ENCODE measurements around the gene SMAD7. TPM values are rescaled to one million over a fixed set of nuclear protein-coding genes. Genes with fewer than 3 reads are reported as not detected.

The SMAD7 gene
- total RNA-seq, 1 donor from 2014 or later, result 24.3 TPM

DNA sequence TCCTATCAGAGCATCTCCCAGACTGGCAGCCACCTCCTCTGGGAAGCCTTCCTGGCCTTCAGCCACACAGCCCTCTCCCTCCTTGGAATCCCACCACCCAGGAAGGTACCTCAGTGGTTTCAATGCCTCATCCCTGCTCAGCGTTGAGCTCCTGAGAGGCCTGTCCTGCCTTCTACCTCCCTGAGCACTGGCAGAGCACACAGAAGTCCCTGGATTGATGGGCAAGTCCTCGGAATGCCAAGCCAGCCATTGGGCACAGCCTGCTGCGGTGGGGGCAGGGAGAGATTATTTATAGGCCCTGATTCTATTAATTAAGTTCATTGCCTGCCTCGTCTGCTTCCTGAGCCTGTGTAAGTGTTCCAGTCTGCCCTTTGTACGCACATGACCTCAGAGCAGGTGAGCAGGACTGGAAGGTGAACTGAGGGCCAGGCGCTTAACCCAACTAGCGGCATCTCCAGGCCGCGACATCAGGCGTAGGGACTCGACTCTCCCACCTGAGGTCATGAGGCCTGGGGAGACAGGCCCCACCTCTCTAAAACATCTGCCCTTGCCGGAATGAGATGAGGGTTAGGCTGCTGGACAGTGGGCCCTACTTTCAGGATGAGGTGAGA lies 63.4 kb downstream of the SMAD7 start:
- H3K9me3 Mint-ChIP-seq (ENCODE audit: low read depth), result no peaks in the 10 kb centered on the region
- no peak for DNase-seq (ENCODE audit: low spot score, unreplicated experiment)
- H3K4me1 Mint-ChIP-seq (ENCODE audit: low read depth), result peaks cover 22% of the 10 kb centered on the region
- H3K36me3 Mint-ChIP-seq (ENCODE audit: insufficient read depth), result no peaks in the 10 kb centered on the region
- H3K4me3 Mint-ChIP-seq (ENCODE audit: low read depth), result no peak overlapping the region
- H3K27me3 Mint-ChIP-seq, result peaks cover 5% of the 10 kb centered on the region
- H3K27ac Mint-ChIP-seq, result peak overlapping the region; percentile 45
- TF ChIP-seq, protein P1, sequence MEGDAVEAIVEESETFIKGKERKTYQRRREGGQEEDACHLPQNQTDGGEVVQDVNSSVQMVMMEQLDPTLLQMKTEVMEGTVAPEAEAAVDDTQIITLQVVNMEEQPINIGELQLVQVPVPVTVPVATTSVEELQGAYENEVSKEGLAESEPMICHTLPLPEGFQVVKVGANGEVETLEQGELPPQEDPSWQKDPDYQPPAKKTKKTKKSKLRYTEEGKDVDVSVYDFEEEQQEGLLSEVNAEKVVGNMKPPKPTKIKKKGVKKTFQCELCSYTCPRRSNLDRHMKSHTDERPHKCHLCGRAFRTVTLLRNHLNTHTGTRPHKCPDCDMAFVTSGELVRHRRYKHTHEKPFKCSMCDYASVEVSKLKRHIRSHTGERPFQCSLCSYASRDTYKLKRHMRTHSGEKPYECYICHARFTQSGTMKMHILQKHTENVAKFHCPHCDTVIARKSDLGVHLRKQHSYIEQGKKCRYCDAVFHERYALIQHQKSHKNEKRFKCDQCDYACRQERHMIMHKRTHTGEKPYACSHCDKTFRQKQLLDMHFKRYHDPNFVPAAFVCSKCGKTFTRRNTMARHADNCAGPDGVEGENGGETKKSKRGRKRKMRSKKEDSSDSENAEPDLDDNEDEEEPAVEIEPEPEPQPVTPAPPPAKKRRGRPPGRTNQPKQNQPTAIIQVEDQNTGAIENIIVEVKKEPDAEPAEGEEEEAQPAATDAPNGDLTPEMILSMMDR (IDR thresholded peaks at IDR 0.05; ENCODE audit: unreplicated experiment), result no peak

DNA sequence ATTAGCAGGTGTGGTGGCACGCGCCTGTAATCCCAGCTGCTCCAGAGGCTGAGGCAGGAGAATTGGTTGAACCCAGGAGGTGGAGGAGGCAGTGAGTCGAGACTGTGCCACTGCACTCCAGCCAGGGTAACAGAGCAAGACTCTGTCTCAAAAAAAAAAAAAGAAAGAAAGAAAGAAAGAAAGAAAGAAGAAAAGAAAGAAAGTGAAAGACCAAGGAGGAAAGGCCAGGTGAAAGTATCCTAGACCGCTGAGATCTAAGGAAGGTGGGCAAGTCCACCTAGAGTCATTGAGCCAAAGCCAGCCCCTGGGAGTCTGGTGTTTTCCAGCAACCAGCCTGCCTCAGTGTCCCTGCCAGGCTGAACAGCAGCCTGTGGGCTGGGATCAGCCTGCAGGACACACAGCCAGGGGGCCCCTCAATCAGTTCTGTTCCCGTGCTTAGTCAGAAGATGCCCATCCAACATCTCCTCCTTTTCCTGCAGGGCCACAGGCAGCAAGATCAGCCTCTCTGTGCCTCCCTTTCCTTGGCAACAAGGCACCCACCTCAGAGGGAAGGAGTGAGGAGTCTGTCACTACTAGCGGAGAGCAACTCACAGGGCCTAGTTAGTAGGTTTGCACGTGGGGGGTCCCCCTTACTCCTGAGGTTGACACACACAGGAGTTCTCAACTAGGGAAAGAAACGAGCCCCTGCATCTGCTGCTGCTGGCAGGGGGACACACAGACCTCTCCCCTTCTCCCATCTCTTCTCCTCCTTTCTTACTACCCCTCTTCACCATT lies 64.1 kb downstream of the SMAD7 start:
- Mint-ChIP-seq H3K9me3 (ENCODE audit: low read depth) (no peaks in the 10 kb centered on the region), H3K36me3 (ENCODE audit: insufficient read depth) (no peaks in the 10 kb centered on the region), H3K27me3 (peaks cover 5% of the 10 kb centered on the region), H3K4me3 (ENCODE audit: low read depth) (no peak overlapping the region), H3K4me1 (ENCODE audit: low read depth) (peaks cover 22% of the 10 kb centered on the region), H3K27ac (no peak overlapping the region)
- TF ChIP-seq, protein P1 (IDR thresholded peaks at IDR 0.05; ENCODE audit: unreplicated experiment), result no peak
- no peak for DNase-seq (ENCODE audit: low spot score, unreplicated experiment)

DNA sequence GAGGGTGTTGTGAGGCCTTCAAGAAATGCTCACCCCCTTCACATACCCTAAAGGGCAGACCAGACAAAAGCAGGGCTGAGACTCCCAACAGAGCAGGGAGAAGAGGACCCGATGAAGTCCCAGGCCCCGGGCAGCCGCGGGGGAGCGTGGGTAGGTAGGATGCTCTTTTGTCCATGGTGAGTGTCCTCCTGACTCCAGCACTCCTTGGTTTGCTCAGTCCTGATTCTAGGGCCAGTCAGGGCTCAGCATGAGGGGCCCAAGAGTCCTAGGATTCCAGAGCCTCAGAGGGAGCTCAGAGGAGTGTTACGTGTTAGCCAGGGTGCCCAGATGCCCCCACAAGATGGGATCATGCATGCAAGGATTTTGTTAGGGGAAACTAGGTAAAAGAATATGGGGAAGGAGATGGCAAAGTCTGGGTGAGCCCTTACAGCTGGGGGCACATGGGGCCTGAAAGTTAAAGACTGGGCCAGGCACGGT lies 64.8 kb downstream of the SMAD7 start:
- TF ChIP-seq, protein P1 (IDR thresholded peaks at IDR 0.05; ENCODE audit: unreplicated experiment), result no peak
- Mint-ChIP-seq H3K27ac (peak overlapping the region; percentile 58), H3K9me3 (ENCODE audit: low read depth) (no peaks in the 10 kb centered on the region), H3K27me3 (peaks cover 5% of the 10 kb centered on the region), H3K4me3 (ENCODE audit: low read depth) (no peak overlapping the region), H3K4me1 (ENCODE audit: low read depth) (peaks cover 22% of the 10 kb centered on the region), H3K36me3 (ENCODE audit: insufficient read depth) (no peaks in the 10 kb centered on the region)
- no peak for DNase-seq (ENCODE audit: low spot score, unreplicated experiment)

DNA sequence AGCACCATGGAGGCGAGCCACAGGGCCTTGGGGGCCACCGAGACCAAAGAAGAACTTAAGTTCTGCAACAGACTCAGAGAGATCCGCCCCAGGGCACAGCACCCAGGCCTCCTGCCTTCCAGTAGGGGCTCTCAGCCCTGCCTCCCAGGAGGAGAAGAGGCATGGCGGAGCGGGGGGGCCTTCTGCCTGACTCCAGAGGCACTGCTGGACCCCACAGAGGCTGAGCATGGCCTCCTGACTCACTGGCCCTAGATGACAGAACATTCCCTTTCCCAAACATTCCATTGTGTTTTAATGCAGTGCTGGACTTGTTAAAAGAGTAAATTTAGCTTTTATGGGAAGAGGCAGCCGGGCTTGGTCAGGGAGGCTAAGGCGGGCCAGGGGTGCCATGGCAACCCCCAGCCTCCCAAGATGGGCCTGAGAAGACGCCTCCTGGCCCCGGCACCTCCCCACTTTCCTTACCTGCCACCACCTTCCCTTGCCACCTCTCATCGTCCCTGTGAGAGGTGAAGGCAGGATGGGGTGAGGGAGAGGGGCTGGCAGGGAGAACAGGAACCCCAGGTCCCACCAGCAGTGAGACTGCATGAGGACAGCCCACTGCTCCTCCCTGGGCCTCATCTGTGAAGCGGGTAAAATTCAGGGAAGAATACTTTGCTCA lies 65.4 kb downstream of the SMAD7 start:
- DNase-seq (ENCODE audit: low spot score, unreplicated experiment), result no peak
- H3K4me1 Mint-ChIP-seq (ENCODE audit: low read depth), result peaks cover 19% of the 10 kb centered on the region

DNA sequence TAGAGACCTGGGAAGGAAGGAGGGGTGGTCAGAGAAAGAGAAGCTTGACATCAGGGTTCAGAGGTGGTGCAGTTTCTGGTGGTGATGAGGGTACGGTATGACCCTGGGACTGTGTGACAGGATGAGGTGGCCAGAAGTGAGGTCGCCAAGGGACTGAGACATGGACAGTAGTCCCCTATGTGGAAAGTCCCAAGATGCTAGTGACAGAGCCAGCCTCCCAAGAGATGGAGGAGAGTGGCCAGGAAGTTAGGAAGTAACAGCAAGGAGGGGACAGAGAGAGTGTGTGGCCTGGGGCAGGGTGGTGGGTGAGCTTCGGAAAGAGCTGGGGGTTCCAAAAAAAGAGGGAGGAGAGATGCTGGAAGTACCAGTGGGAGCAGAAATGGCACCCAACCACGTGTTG lies 66.0 kb downstream of the SMAD7 start:
- Mint-ChIP-seq H3K4me3 (ENCODE audit: low read depth) (no peak overlapping the region), H3K9me3 (ENCODE audit: low read depth) (no peaks in the 10 kb centered on the region), H3K27ac (no peak overlapping the region), H3K36me3 (ENCODE audit: insufficient read depth) (no peaks in the 10 kb centered on the region), H3K4me1 (ENCODE audit: low read depth) (peaks cover 16% of the 10 kb centered on the region), H3K27me3 (peaks cover 5% of the 10 kb centered on the region)
- no peak for DNase-seq (ENCODE audit: low spot score, unreplicated experiment)
- TF ChIP-seq, protein P1 (IDR thresholded peaks at IDR 0.05; ENCODE audit: unreplicated experiment), result no peak

More for the DNA sequence above, 65.4 kb downstream of the SMAD7 start:
- H3K9me3 Mint-ChIP-seq (ENCODE audit: low read depth), result no peaks in the 10 kb centered on the region
- no peak overlapping the region for H3K4me3 Mint-ChIP-seq (ENCODE audit: low read depth)
- peaks cover 5% of the 10 kb centered on the region for H3K27me3 Mint-ChIP-seq
- H3K36me3 Mint-ChIP-seq (ENCODE audit: insufficient read depth), result no peaks in the 10 kb centered on the region
- TF ChIP-seq, protein P1 (IDR thresholded peaks at IDR 0.05; ENCODE audit: unreplicated experiment), result no peak
- peak overlapping the region; percentile 58 for H3K27ac Mint-ChIP-seq
